Measurements from ENCODE around the gene SLC12A8.

SLC12A8 gene

GRCh38 chr3:125062904-125063618, 149.5 kb downstream of the SLC12A8 start:
- peak; percentile 87 for DNase-seq (ENCODE audit: low read depth)
- no peak overlapping the region for H3K4me3 ChIP-seq (ENCODE audit: control insufficient read depth, low read depth, low read length)
- TF ChIP-seq, protein P1, sequence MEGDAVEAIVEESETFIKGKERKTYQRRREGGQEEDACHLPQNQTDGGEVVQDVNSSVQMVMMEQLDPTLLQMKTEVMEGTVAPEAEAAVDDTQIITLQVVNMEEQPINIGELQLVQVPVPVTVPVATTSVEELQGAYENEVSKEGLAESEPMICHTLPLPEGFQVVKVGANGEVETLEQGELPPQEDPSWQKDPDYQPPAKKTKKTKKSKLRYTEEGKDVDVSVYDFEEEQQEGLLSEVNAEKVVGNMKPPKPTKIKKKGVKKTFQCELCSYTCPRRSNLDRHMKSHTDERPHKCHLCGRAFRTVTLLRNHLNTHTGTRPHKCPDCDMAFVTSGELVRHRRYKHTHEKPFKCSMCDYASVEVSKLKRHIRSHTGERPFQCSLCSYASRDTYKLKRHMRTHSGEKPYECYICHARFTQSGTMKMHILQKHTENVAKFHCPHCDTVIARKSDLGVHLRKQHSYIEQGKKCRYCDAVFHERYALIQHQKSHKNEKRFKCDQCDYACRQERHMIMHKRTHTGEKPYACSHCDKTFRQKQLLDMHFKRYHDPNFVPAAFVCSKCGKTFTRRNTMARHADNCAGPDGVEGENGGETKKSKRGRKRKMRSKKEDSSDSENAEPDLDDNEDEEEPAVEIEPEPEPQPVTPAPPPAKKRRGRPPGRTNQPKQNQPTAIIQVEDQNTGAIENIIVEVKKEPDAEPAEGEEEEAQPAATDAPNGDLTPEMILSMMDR (conservative IDR thresholded peaks at IDR 0.05; ENCODE audit: control insufficient read depth, insufficient read depth, low read depth, low read length): no peak

DNA sequence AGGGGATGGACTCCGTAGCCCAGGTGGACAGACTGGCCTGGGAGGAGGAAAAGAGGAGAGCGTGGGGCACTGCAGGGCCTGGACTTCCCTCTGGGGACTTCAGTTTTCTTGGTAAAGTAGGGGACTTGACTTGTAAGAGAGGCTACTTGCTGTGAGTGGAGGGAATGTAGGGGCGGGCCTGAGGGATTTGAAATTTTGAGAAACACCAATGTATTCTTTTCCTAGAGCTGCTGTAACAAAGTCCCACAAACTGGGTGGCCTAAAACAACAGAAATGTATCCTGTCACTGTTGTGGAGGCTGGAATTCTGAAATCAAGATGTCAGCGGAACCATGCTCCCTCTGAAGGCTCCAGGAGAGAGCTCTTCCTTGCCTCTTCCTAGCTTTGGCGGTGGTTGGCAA, 150.9 kb downstream of the SLC12A8 start:
- no peak overlapping the region for H3K4me3 ChIP-seq (ENCODE audit: control insufficient read depth, low read depth, low read length)
- no peak for DNase-seq (ENCODE audit: low read depth)
- TF ChIP-seq, protein P1 (conservative IDR thresholded peaks at IDR 0.05; ENCODE audit: control insufficient read depth, insufficient read depth, low read depth, low read length): no peak

DNA sequence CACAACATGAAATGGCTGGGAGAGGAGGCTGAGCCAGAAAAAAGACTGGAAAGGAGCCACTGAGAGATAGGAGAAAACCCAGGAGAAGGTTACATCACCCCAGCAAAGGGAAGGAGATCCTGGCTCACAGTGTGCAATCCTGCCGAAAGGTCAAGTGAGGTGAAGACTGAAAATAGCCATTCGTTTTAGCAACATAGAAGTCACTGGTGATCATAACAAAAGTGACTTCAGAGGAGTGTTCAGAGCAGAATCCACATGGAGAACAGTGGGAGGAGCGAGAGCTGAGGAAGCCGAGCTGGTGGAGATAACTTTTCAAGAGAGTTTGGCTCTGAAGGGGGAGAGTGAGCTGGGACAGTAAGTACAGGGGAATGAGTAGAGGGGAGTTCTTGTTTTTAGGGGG, 151.4 kb downstream of the SLC12A8 start:
- TF ChIP-seq, protein P1 (conservative IDR thresholded peaks at IDR 0.05; ENCODE audit: control insufficient read depth, insufficient read depth, low read depth, low read length): no peak
- no peak overlapping the region for H3K4me3 ChIP-seq (ENCODE audit: control insufficient read depth, low read depth, low read length)
- peak; percentile 94 for DNase-seq (ENCODE audit: low read depth)

GRCh38 chr3:125059488-125060245, 152.9 kb downstream of the SLC12A8 start:
- TF ChIP-seq, protein P1 (conservative IDR thresholded peaks at IDR 0.05; ENCODE audit: control insufficient read depth, insufficient read depth, low read depth, low read length): peak; percentile 15
- DNase-seq (ENCODE audit: low read depth): peak; percentile 56

DNA sequence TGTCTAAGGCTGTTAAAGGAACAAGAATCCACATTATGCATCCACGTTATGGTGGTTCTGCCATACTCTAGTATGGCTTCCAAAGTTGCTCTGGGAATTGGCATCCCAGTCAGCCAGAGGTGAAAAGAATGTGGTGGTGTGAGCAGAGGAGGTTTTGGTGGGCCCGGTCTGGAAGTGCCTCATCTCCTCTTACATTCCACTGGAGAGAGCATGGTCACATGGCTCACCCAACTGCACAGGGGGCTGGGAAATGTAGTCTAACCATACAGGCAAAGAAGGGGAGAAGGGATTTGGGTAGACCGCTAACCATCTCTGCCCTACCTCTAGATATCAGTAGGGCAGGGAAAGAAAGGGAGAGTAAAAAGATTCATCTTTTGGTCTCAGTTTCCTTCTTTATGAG, 153.6 kb downstream of the SLC12A8 start:
- no peak overlapping the region for H3K4me3 ChIP-seq (ENCODE audit: control insufficient read depth, low read depth, low read length)
- TF ChIP-seq, protein P1 (conservative IDR thresholded peaks at IDR 0.05; ENCODE audit: control insufficient read depth, insufficient read depth, low read depth, low read length): no peak
- no peak for DNase-seq (ENCODE audit: low read depth)

More at GRCh38 chr3:125059488-125060245, 152.9 kb downstream of the SLC12A8 start:
- no peak overlapping the region for H3K4me3 ChIP-seq (ENCODE audit: control insufficient read depth, low read depth, low read length)

GRCh38 chr3:125058529-125058928, 154.0 kb downstream of the SLC12A8 start:
- TF ChIP-seq, protein P1 (conservative IDR thresholded peaks at IDR 0.05; ENCODE audit: control insufficient read depth, insufficient read depth, low read depth, low read length): no peak
- DNase-seq (ENCODE audit: low read depth): no peak
- H3K4me3 ChIP-seq (ENCODE audit: control insufficient read depth, low read depth, low read length): no peak overlapping the region

Measured in fibroblast of mammary gland (primary cell).